IMR-90 (cell line): Measurements from ENCODE around the gene ANKRD52. TPM values are rescaled to one million over a fixed set of nuclear protein-coding genes. Genes with fewer than 3 reads are reported as not detected.

Source experiments
- CHD1 ChIP-seq: IDR thresholded peaks from 2 replicates; pipeline ENCODE4 v1.6.1; 2012; ENCODE audit warnings: low read depth, low read length, improper control_type of control experiment
- RFX5 ChIP-seq: IDR thresholded peaks from 2 replicates; pipeline ENCODE4 v1.8.0; 2012; ENCODE audit warnings: low read depth, mild to moderate bottlenecking, low read length, moderate library complexity
- SMC3 ChIP-seq: fragments of 150-350 bp; IDR thresholded peaks from 2 replicates; pipeline ENCODE4 v1.6.1; 2016; ENCODE audit warnings: low read depth, mild to moderate bottlenecking, antibody characterized with exemption, low read length, moderate library complexity
- polyA plus RNA-seq, 3 experiments: library from polyadenylated mRNA; depleted of rRNA; stranded (reverse); fragments of >200 nt; gene quantifications; 2 replicates each; pipeline ENCODE4 v1.2.3, GENCODE V29; 2012; ENCODE audit warnings: low replicate concordance in 1 of 3
- total RNA-seq: library from RNA; depleted of rRNA; stranded (reverse); fragments of >200 nt; gene quantifications from 2 replicates; pipeline ENCODE4 v1.2.3, GENCODE V29; 2012
- TF ChIP-seq, protein P1 (sequence below): conservative IDR thresholded peaks from 2 replicates; pipeline ENCODE4 v1.5.1; 2012; ENCODE audit warnings: mild to moderate bottlenecking, low read depth, low read length, improper control_type of control experiment

The ANKRD52 gene
- total and polyA plus RNA-seq, 2 of the 4 experiments (the other 2 are of a cell fraction) = 15.4 to 35.9 TPM

DNA sequence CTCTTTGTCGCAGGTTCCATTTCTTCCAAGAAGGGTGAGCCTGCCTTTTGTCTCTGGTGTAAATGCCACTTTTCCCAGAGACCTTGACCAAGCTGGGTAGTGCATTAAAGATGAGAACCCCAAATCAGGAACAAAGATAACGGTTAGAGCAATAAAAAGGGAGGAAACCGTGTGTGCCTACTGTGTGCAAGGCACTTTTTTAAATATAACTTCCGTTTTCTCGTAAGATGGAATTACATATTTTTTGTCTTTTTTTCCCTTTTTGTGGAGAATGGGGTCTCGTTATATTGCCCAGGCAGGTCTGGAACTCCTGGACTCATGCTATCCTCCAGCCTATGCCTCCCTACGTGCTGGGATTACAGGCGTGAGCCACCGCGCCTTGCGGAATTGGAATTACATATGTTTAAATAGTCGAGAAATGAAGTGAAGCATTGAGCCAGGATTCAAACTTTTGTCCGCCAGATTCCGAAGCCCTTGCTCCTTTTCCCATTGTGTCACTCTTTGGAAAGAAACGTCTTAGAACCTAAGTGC, 34.5 kb downstream of the ANKRD52 start (continued):
- TF ChIP-seq RFX5 (no peak), CHD1 (no peak), SMC3 (no peak)
- TF ChIP-seq, protein P1, sequence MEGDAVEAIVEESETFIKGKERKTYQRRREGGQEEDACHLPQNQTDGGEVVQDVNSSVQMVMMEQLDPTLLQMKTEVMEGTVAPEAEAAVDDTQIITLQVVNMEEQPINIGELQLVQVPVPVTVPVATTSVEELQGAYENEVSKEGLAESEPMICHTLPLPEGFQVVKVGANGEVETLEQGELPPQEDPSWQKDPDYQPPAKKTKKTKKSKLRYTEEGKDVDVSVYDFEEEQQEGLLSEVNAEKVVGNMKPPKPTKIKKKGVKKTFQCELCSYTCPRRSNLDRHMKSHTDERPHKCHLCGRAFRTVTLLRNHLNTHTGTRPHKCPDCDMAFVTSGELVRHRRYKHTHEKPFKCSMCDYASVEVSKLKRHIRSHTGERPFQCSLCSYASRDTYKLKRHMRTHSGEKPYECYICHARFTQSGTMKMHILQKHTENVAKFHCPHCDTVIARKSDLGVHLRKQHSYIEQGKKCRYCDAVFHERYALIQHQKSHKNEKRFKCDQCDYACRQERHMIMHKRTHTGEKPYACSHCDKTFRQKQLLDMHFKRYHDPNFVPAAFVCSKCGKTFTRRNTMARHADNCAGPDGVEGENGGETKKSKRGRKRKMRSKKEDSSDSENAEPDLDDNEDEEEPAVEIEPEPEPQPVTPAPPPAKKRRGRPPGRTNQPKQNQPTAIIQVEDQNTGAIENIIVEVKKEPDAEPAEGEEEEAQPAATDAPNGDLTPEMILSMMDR = no peak
